DND-41 (cell line): ENCODE results near the gene ATP2A3.

Experiments used
- CTCF ChIP-seq: IDR thresholded peaks from 2 replicates; pipeline ENCODE4 v1.5.1; 2012; ENCODE audit warnings: borderline replicate concordance, low read length, moderate library complexity, mild to moderate bottlenecking; ENCODE audit not compliant: poor library complexity, severe bottlenecking; ENCODE audit errors: extremely low read depth
- EZH2 ChIP-seq: IDR thresholded peaks from 3 replicates; pipeline ENCODE4 v1.6.1; 2012; ENCODE audit warnings: borderline replicate concordance, low read depth, mild to moderate bottlenecking, moderate library complexity, low read length, inconsistent platforms; ENCODE audit not compliant: severe bottlenecking

DNA sequence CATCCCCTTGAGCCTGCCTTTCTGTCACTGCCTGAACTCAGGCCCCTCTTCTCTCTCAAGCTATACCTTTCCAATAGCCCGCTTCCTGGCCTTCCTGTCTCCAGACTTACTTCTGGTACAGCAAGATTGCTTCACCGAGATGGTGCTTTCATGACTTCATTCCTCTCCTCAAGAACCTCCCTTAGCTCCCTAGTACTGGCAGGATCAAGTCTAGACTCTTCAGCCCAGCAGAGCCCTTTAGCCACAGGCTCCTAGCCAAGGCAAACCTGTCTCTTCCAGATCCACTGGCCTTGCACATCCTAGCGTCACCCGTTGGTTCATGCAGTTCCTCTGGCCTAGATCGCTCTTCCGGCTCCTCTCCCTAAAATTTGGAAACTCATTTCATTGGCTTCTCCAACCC lies 6.4 kb upstream of the ATP2A3 start:
- TF ChIP-seq CTCF (no peak), EZH2 (no peak)
